ACC112 (cell line): ENCODE measurements around the gene RTN4.

Source experiments
- H2AFZ ChIP-seq: fragments of 200-600 bp; sonication (generic); one replicate; pipeline ENCODE4 v1.6.0; 2017; ENCODE audit warnings: antibody characterized with exemption, low read length; ENCODE audit not compliant: unreplicated experiment
- H3K27ac ChIP-seq: fragments of 200-600 bp; sonication (generic); 2 replicates; pipeline ENCODE4 v1.5.1; 2014; ENCODE audit warnings: low read depth, mild to moderate bottlenecking, antibody characterized with exemption, low read length, moderate library complexity
- H3K27me3 ChIP-seq: fragments of 200-600 bp; sonication (generic); 2 replicates; pipeline ENCODE4 v1.6.1; 2014; ENCODE audit warnings: mild to moderate bottlenecking, antibody characterized with exemption, low read length, moderate library complexity, mixed read lengths; ENCODE audit not compliant: insufficient read depth
- H3K36me3 ChIP-seq: fragments of 200-600 bp; sonication (generic); 2 replicates; pipeline ENCODE4 v1.6.1; 2016; ENCODE audit warnings: mild to moderate bottlenecking, antibody characterized with exemption, low read length, moderate library complexity, mixed read lengths; ENCODE audit not compliant: insufficient read depth
- H3K4me1 ChIP-seq: fragments of 200-600 bp; sonication (generic); one replicate; pipeline ENCODE4 v1.6.1; 2016; ENCODE audit warnings: low read length, mixed read lengths; ENCODE audit not compliant: insufficient read depth, unreplicated experiment, control insufficient read depth
- H3K4me3 ChIP-seq: fragments of 200-600 bp; sonication (generic); 2 replicates; pipeline ENCODE4 v1.5.1; 2014; ENCODE audit warnings: mild to moderate bottlenecking, low read depth, low read length
- H3K79me2 ChIP-seq: fragments of 200-600 bp; sonication (generic); one replicate; pipeline ENCODE4 v1.6.0; 2016; ENCODE audit warnings: low read length; ENCODE audit not compliant: control insufficient read depth, unreplicated experiment, insufficient read depth

RTN4 gene

DNA sequence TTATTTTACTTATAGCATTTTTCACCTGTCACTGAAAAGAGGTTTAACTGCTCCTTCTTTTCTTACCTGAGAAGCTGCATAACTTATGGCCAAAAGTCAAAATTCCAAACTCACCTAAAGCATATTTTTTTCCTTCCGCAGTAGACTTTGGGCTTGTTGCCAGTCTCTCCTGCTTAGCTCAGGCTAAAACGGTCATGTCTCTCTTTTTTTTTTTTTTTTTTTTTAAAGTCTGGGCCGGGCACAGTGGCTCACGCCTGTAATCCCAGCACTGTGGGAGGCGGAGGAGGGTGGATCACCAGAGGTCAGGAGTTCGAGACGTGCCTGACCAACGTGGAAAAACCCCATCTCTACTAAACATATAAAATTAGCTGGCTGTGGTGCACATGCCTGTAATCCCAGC lies 113.5 kb downstream of the RTN4 start:
- H3K4me1 ChIP-seq = no peaks in the 10 kb centered on the region
- H3K27ac ChIP-seq = no peak overlapping the region
- H3K79me2 ChIP-seq = no peaks in the 10 kb centered on the region
- no peak overlapping the region for H3K4me3 ChIP-seq
- H2AFZ ChIP-seq = no peak overlapping the region
- no peaks in the 10 kb centered on the region; the same call in 1 of the 2 replicates for H3K36me3 ChIP-seq
- H3K27me3 ChIP-seq = no peaks in the 10 kb centered on the region

DNA sequence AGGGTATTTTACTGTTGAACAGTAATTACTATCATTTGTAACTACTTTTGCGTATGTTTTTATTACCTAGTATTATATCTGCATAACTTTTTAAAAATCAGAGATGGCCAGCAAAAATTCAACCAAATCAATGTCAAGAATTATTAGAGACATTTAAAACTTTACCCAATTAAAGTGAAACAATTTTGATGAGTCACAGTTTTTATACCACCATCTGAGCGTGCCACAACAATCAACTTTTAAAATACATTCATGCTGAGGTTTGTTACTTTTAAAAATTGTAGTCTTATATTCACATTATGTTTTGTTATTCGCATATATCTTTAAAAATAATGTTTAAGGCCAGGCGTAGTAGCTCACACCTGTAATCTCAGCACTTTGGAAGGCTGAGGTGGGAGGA lies 114.9 kb downstream of the RTN4 start:
- no peaks in the 10 kb centered on the region for H3K27me3 ChIP-seq
- no peaks in the 10 kb centered on the region for H3K79me2 ChIP-seq
- H3K4me1 ChIP-seq = no peaks in the 10 kb centered on the region
- no peak overlapping the region for H3K27ac ChIP-seq
- no peaks in the 10 kb centered on the region; the same call in 1 of the 2 replicates for H3K36me3 ChIP-seq
- H3K4me3 ChIP-seq = no peak overlapping the region
- no peak overlapping the region for H2AFZ ChIP-seq

DNA sequence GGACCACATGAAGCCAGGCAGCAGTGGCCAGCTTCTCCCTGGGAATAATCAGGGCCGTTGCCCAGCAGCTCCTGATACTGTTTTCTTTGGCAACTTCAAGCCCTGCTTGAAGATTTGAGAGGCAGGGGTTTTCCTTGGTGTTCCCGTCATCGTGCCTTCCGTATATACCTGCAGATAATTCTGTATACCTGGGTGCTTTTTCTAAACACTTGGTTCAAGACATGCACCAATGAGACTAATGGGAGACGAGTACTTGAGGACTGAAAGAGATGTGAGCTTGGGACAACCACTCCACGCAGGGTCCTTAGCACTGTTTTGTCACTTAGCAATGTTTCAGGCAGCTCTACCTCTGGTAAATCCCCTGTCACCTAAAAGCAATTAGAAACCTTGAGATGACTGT lies 118.8 kb downstream of the RTN4 start:
- Histone ChIP-seq H2AFZ (no peak overlapping the region), H3K36me3 (no peaks in the 10 kb centered on the region), H3K79me2 (no peaks in the 10 kb centered on the region), H3K4me1 (no peaks in the 10 kb centered on the region), H3K4me3 (no peak overlapping the region), H3K27ac (no peak overlapping the region), H3K27me3 (no peaks in the 10 kb centered on the region)

DNA sequence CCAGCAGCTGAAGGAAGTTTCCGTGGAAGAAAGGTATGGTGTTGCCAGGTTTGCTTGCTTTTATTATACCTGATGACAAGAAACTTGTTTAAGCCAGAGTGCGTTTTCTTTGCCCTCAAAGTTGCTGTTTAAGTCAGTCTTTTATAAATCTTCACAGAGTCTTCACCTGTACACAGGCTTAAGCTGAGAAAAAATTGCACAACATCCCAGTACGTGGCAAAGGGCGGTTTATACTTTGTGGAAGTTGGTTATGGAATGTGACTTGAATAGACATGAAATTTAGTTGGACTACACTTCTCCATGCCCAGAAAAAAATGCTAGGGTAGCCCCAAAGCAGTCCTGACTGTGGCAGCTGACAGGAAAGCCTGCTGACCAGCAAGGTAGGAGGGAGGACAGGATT lies 121.5 kb downstream of the RTN4 start:
- Histone ChIP-seq H3K4me1 (no peaks in the 10 kb centered on the region), H3K36me3 (no peaks in the 10 kb centered on the region), H3K4me3 (no peak overlapping the region), H3K27ac (no peak overlapping the region), H3K79me2 (no peaks in the 10 kb centered on the region), H3K27me3 (no peaks in the 10 kb centered on the region), H2AFZ (no peak overlapping the region)

DNA sequence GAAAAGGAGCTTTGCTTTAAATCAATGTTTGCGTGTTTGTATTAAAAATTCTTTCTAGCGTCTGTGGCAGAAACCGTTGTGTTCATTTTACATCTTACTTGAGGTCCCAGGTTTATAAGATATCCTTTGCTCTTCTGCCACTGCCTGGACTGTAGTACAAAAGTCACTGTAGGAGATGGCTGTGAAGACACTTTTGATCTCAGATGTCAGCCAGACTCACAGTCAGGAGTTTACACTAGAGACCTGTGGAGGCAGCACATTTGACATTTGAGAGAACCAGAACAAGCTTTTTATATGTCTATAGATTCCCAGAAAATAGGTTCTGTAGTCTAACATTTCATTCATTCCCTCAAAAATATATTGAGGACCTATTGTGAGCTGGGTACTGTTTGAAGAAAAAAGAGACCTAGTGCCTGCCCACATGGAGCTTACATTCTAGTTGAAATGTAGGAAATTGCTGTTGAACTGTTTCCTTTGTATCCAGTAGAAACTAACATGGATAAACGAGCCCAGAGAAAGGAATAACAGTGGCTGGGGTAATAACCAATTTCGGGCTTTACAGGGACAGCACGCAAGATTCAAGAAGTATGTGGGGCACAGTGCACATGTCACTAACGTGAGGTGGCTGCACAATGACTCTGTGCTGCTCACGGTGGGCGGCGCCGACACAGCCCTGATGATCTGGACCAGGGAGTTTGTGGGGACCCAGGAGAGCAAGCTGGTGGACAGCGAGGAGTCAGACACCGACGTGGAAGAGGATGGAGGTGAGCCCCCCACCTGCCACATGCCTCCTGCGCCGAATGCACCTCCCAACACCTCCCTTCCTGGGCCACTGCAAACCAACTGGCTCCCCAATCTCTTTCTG lies 122.3 kb downstream of the RTN4 start:
- no peaks in the 10 kb centered on the region for H3K27me3 ChIP-seq
- no peak overlapping the region for H3K4me3 ChIP-seq
- no peaks in the 10 kb centered on the region for H3K36me3 ChIP-seq
- no peak overlapping the region for H3K27ac ChIP-seq
- H2AFZ ChIP-seq = no peak overlapping the region
- no peaks in the 10 kb centered on the region for H3K79me2 ChIP-seq
- no peaks in the 10 kb centered on the region for H3K4me1 ChIP-seq

DNA sequence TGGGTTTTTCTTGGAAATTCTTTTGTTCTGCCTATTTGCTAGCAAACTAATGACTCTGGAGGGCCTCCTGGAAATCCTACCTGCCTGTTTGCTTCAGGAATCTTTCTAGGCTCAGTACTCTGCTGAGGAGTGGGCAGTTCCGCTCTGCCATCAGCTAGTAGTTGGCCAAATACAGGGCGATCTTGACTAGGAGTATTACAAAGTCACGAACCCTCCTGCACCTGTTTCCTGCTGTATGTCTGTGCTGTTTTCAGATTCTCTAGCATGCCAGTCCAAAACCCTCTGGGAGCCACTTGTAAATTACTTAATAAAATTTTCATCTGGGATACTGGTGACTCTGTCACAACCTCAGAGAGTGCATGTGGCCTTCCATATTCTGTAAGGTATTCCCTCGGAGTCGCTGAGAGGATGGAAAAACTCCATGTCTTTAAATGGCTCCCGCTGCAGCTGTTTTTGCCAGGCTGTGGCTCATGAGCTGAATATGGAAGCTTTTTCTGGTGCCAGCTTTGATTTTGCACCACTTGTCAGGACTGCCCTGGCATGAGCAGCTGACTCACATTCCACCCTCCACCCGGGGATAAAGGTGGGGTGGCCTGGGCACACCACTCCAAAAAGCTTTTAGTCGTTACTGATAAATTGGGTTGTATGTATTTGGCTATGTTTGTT lies 123.0 kb downstream of the RTN4 start:
- Histone ChIP-seq H3K4me3 (no peak overlapping the region), H3K27me3 (no peaks in the 10 kb centered on the region), H3K27ac (no peak overlapping the region), H3K79me2 (no peaks in the 10 kb centered on the region), H3K4me1 (no peaks in the 10 kb centered on the region), H2AFZ (no peak overlapping the region), H3K36me3 (no peaks in the 10 kb centered on the region)

DNA sequence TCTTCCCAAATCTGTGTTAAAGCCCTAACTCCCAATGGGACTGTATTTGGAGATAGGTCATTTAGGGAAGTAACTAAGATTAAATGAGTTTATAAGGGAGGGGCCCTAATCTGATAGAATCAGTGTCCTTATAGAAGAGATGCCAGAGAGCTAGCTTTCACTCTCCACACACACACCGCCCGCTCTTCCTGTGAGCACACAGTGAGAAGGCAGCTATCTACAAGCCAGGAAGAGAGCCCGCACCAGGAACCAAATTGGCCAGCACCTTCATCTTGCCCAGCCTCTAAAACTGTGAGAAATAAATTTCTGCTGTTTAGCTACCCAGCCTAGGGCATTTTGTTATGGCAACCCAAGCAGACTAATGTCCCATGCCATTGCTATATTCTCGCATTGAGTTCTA lies 125.2 kb downstream of the RTN4 start:
- Histone ChIP-seq H3K79me2 (no peaks in the 10 kb centered on the region), H3K27me3 (no peaks in the 10 kb centered on the region), H3K27ac (no peak overlapping the region), H3K36me3 (no peaks in the 10 kb centered on the region), H3K4me3 (no peak overlapping the region), H3K4me1 (no peaks in the 10 kb centered on the region), H2AFZ (no peak overlapping the region)

DNA sequence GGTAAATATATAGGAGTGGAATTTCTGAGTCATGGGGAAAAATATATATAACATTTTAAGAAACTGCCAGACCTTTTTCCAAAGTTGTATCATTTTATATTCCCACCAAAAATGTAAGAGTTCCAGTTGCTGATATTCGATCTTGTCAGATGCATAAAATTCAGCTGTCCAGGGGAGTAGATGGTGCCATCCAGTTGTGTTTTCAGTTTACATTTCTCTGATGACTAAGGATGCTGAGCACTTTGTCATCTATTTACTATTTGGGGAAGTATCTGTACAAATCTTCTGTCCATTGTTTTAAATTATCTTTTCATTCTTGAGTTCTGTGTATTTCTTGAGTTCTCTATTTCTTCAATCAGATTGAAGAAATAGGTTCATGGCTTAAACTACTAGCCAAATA lies 126.1 kb downstream of the RTN4 start:
- no peak overlapping the region for H3K4me3 ChIP-seq
- H3K36me3 ChIP-seq = no peaks in the 10 kb centered on the region
- no peaks in the 10 kb centered on the region for H3K27me3 ChIP-seq
- no peaks in the 10 kb centered on the region for H3K4me1 ChIP-seq
- H3K27ac ChIP-seq = no peak overlapping the region
- H3K79me2 ChIP-seq = no peaks in the 10 kb centered on the region
- no peak overlapping the region for H2AFZ ChIP-seq
